AG04450 (cell line): ENCODE results near the gene AEN. TPM values are rescaled to one million over a fixed set of nuclear protein-coding genes. Genes with fewer than 3 reads are reported as not detected.

Source experiments
- CTCF ChIA-PET: fragments of 300-600, 350-600 bp; formaldehyde crosslinking; extraction: SDS; loops from one replicate; lab custom pipeline; 2022; ENCODE audit warnings: antibody characterized with exemption, inconsistent platforms; lab: Charles Lee
- POLR2A ChIA-PET: fragments of 350-600 bp; formaldehyde crosslinking; extraction: SDS; loops from one replicate; lab custom pipeline; 2021; ENCODE audit warnings: antibody characterized with exemption, inconsistent platforms; lab: Yijun Ruan, JAX
- DNase-seq: peaks from one replicate; pipeline ENCODE4 v3.0.0-alpha.2; 2011; ENCODE audit warnings: low read depth, low spot score
- H3K27ac ChIP-seq: one replicate; pipeline ENCODE4 v1.5.1; 2012; ENCODE audit warnings: low read depth, low read length, control low read depth
- H3K27me3 ChIP-seq: one replicate; pipeline ENCODE4 v1.6.0; 2012; ENCODE audit warnings: low read length; ENCODE audit not compliant: control insufficient read depth, insufficient read depth
- H3K4me3 ChIP-seq: 2 replicates; pipeline ENCODE4 v1.5.1; 2011; ENCODE audit warnings: mild to moderate bottlenecking, low read depth, low read length, control low read depth
- H3K9me3 ChIP-seq: 2 replicates; pipeline ENCODE4 v1.5.1; 2012; ENCODE audit warnings: low read length; ENCODE audit not compliant: control insufficient read depth, insufficient read depth
- polyA plus RNA-seq: library from polyadenylated mRNA; depleted of rRNA; stranded (reverse); fragments of >200 nt; gene quantifications from 2 replicates; pipeline ENCODE4 v1.2.3, GENCODE V29; 2011
- TF ChIP-seq, protein P1 (sequence below): IDR thresholded peaks from 2 replicates; pipeline ENCODE4 v1.5.1; 2011; ENCODE audit warnings: low read depth, low read length, control low read depth, inconsistent platforms

Gene AEN
- polyA plus RNA-seq, 1 experiment, result 41.8 TPM

DNA sequence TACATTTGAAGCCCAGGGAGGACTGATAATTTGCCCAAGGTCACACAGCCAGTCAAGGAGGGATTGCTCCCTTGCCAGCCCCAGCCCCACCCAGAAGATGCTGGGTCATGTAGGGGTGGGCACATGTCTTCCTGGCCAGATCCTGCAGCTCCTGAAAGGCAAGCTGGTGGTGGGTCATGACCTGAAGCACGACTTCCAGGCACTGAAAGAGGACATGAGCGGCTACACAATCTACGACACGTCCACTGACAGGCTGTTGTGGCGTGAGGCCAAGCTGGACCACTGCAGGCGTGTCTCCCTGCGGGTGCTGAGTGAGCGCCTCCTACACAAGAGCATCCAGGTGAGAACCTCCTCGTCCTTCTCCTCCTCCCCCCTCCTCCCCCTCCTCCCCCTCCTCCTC, 30.8 kb downstream of the AEN start:
- DNase-seq, result no peak
- CTCF ChIA-PET, result no interaction called here
- POLR2A ChIA-PET, result interaction anchor here (1.2 kb wide), 1 partner anchor 13 kb away, joined by 5 read pairs; the partner anchor contains the start of gene ISG20

GRCh38 chr15:88652456-88653199, 31.5 kb downstream of the AEN start:
- ChIA-PET CTCF (interaction anchor here (1.4 kb wide), 1 partner anchor 182 kb away, joined by 4 read pairs; no protein-coding TSS in a partner anchor), POLR2A (interaction anchor here (1.2 kb wide), 1 partner anchor 14 kb away, joined by 5 read pairs; the partner anchor contains the start of gene ISG20)
- Histone ChIP-seq H3K27ac (no peak overlapping the region), H3K9me3 (no peaks in the 10 kb centered on the region; the same call in 1 of the 2 replicates), H3K27me3 (no peaks in the 10 kb centered on the region), H3K4me3 (no peak overlapping the region)
- TF ChIP-seq, protein P1, sequence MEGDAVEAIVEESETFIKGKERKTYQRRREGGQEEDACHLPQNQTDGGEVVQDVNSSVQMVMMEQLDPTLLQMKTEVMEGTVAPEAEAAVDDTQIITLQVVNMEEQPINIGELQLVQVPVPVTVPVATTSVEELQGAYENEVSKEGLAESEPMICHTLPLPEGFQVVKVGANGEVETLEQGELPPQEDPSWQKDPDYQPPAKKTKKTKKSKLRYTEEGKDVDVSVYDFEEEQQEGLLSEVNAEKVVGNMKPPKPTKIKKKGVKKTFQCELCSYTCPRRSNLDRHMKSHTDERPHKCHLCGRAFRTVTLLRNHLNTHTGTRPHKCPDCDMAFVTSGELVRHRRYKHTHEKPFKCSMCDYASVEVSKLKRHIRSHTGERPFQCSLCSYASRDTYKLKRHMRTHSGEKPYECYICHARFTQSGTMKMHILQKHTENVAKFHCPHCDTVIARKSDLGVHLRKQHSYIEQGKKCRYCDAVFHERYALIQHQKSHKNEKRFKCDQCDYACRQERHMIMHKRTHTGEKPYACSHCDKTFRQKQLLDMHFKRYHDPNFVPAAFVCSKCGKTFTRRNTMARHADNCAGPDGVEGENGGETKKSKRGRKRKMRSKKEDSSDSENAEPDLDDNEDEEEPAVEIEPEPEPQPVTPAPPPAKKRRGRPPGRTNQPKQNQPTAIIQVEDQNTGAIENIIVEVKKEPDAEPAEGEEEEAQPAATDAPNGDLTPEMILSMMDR, result no peak
- DNase-seq, result no peak

More for the DNA sequence above, 30.8 kb downstream of the AEN start:
- no peaks in the 10 kb centered on the region; the same call in 1 of the 2 replicates for H3K9me3 ChIP-seq
- no peaks in the 10 kb centered on the region for H3K27me3 ChIP-seq
- no peak overlapping the region for H3K27ac ChIP-seq
- TF ChIP-seq, protein P1, result no peak
- no peak overlapping the region for H3K4me3 ChIP-seq

DNA sequence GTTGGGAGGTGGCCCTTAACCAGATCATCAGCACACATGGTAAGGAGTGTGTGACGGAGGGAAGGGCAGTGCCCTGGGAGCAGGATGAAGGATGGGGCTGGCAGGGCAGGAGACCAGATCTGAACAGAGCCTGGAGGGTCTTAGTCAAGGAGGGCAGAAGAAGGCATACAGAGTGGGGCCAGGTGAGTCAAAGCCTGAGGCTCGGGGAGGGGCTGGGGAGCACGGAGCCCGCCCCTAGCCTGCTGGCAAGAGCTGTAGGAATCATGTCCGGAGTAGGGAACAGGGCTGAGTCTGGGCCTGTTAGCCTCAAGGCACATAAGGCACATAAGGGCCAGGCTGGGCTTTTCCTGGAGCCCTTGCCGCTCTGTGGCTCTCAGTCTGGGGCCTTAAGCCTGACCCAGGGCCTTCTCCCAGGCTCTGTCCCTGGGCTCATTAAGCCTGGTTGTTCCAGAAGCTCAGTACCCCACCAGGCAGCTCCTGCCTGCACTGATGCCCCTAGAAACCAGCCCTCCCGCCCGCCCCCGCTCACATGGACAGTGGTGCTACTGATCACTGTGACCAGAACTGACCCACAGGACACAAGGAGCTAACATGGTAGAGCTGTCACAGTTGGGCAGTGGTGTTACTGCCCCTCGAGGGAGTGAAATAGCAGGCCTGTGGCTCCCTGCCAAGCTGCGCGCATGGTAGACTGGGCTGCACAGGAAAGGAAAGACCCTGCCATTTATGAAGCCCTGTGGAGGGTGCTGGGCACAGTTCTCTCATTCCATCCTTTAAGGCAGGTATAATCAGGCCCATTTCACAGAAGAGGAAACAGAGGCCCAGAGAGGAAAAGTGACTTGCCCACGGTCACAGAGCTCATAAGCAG, 32.3 kb downstream of the AEN start:
- H3K27me3 ChIP-seq, result no peaks in the 10 kb centered on the region
- no peak overlapping the region for H3K4me3 ChIP-seq
- H3K9me3 ChIP-seq, result no peaks in the 10 kb centered on the region; the same call in 1 of the 2 replicates
- TF ChIP-seq, protein P1, result no peak
- CTCF ChIA-PET, result interaction anchor here (1.2 to 1.4 kb wide), 2 partner anchors 11 to 181 kb away, joined by 3 to 4 read pairs; no protein-coding TSS in a partner anchor
- no peak overlapping the region for H3K27ac ChIP-seq
- POLR2A ChIA-PET, result interaction anchor here (1.2 kb wide), 1 partner anchor 15 kb away, joined by 5 read pairs; the partner anchor contains the start of gene ISG20
- no peak for DNase-seq

GRCh38 chr15:88654430-88655102, 33.4 kb downstream of the AEN start:
- no peak for DNase-seq
- ChIA-PET CTCF (interaction anchor here (0.6 to 6.3 kb wide), 4 partner anchors 9 to 360 kb away, joined by 3 to 63 read pairs (median 4); no protein-coding TSS in a partner anchor), POLR2A (interaction anchor here (0.6 kb wide), 1 partner anchor 242 kb away, joined by 4 read pairs; no protein-coding TSS in a partner anchor)
- Histone ChIP-seq H3K4me3 (no peak overlapping the region), H3K27ac (no peak overlapping the region), H3K27me3 (no peaks in the 10 kb centered on the region), H3K9me3 (no peaks in the 10 kb centered on the region; the same call in 1 of the 2 replicates)
- TF ChIP-seq, protein P1, result no peak
